Parathyroid adenoma (tissue), 2 donors: ENCODE results near the gene CNTN4.

Experiments
- H2AFZ ChIP-seq: fragments of 300-600 bp; sonication (generic); one replicate; pipeline ENCODE4 v1.7.0; 2017; ENCODE audit warnings: antibody characterized with exemption, mild to moderate bottlenecking
- H3K27ac ChIP-seq: fragments of 300-600 bp; sonication (generic); one replicate; pipeline ENCODE4 v1.7.0; 2017
- H3K27me3 ChIP-seq: fragments of 300-600 bp; sonication (generic); one replicate; pipeline ENCODE4 v1.7.0; 2017; ENCODE audit warnings: low read length; ENCODE audit not compliant: control insufficient read depth, insufficient read depth
- H3K36me3 ChIP-seq: fragments of 300-600 bp; sonication (generic); one replicate; pipeline ENCODE4 v1.7.0; 2017; ENCODE audit warnings: low read length; ENCODE audit not compliant: control insufficient read depth, insufficient read depth
- H3K4me1 ChIP-seq: fragments of 300-600 bp; sonication (generic); one replicate; pipeline ENCODE4 v1.7.0; 2017; ENCODE audit warnings: control low read depth
- H3K4me2 ChIP-seq: fragments of 300-600 bp; sonication (generic); one replicate; pipeline ENCODE4 v1.7.0; 2017; ENCODE audit warnings: low read length
- H3K4me3 ChIP-seq: fragments of 300-600 bp; sonication (generic); one replicate; pipeline ENCODE4 v1.7.0; 2017; ENCODE audit warnings: low read depth, low read length
- H3K79me2 ChIP-seq: fragments of 300-600 bp; sonication (generic); one replicate; pipeline ENCODE4 v1.7.0; 2017; ENCODE audit warnings: control low read depth
- H3K9ac ChIP-seq: fragments of 300-600 bp; sonication (generic); one replicate; pipeline ENCODE4 v1.7.0; 2017; ENCODE audit warnings: mild to moderate bottlenecking
- H3K9me3 ChIP-seq: fragments of 300-600 bp; sonication (generic); one replicate; pipeline ENCODE4 v1.7.0; 2017; ENCODE audit warnings: low read length; ENCODE audit not compliant: control insufficient read depth
- CTCF ChIP-seq: fragments of 300-600 bp; sonication (generic); IDR thresholded peaks from one replicate; pipeline ENCODE4 v1.7.0; 2017; ENCODE audit warnings: antibody characterized with exemption, mild to moderate bottlenecking
- donor health status: primary hyperparathyroidism.

The CNTN4 gene

GRCh38 chr3:2923390-2923789, 824.7 kb downstream of the CNTN4 start:
- H3K27me3 ChIP-seq = no peaks in the 10 kb centered on the region
- peak overlapping the region; percentile 9 for H2AFZ ChIP-seq
- H3K79me2 ChIP-seq = no peaks in the 10 kb centered on the region
- TF ChIP-seq CTCF = no peak
- H3K4me1 ChIP-seq = peaks cover 26% of the 10 kb centered on the region
- H3K36me3 ChIP-seq = no peaks in the 10 kb centered on the region
- H3K4me3 ChIP-seq = no peak overlapping the region
- H3K27ac ChIP-seq = no peak overlapping the region
- no peak overlapping the region for H3K9ac ChIP-seq
- no peaks in the 10 kb centered on the region for H3K9me3 ChIP-seq
- no peak overlapping the region for H3K4me2 ChIP-seq

- no peak for TF ChIP-seq CTCF
- H3K27ac ChIP-seq = no peak overlapping the region
- no peak overlapping the region for H3K9ac ChIP-seq
- H3K9me3 ChIP-seq = no peaks in the 10 kb centered on the region
- peaks cover 23% of the 10 kb centered on the region for H3K4me1 ChIP-seq
- no peaks in the 10 kb centered on the region for H3K79me2 ChIP-seq
- H3K36me3 ChIP-seq = no peaks in the 10 kb centered on the region
- H2AFZ ChIP-seq = no peak overlapping the region
- H3K4me2 ChIP-seq = no peak overlapping the region
- H3K27me3 ChIP-seq = no peaks in the 10 kb centered on the region
- H3K4me3 ChIP-seq = no peak overlapping the region
Observed at GRCh38 chr3:2927259-2927658, 828.6 kb downstream of the CNTN4 start.

DNA sequence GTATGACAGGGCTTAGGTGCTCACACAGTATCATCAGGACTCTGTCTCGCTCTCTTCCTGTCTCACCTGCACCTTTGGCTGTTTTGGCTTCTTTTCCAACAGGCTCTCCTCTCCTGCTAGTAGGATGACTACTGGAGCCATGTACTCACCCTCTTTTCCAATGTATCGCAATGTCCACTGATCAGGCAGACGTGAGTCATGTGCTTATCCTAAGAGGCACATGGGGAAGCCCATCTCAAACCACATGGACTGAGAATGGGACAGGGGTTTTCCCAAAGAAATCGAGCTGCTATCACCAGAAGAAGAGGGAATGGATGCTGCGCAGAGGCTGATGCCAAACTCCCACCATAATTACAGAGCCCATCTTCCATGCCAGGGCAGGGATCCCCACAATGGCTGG, 830.9 kb downstream of the CNTN4 start:
- Histone ChIP-seq H3K27ac (no peak overlapping the region), H3K79me2 (no peaks in the 10 kb centered on the region), H3K4me1 (peaks cover 18% of the 10 kb centered on the region), H2AFZ (no peak overlapping the region), H3K36me3 (no peaks in the 10 kb centered on the region), H3K4me2 (no peak overlapping the region), H3K4me3 (no peak overlapping the region), H3K27me3 (no peaks in the 10 kb centered on the region), H3K9me3 (no peaks in the 10 kb centered on the region), H3K9ac (no peak overlapping the region)
- TF ChIP-seq CTCF = no peak

DNA sequence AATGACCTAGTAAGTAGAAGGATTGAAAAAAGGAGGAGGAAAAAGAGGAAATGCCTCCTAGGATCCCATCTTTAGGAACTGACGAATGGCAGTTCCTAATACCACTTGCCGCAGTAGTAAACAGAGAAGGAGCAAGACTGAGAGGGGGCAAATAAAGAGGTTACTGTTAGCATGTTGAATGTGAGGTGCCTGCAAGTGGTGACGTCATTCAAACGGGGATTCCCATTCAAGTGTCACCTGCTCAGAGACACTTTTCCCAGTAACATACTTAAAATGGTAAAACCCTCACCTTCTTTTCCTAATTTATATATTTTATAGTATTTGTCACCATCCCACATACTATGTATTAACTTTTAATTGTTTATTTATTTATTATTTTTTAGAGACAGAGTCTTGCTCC, 832.6 kb downstream of the CNTN4 start:
- H3K9me3 ChIP-seq = no peaks in the 10 kb centered on the region
- H3K4me2 ChIP-seq = no peak overlapping the region
- H3K36me3 ChIP-seq = no peaks in the 10 kb centered on the region
- no peak overlapping the region for H3K9ac ChIP-seq
- H3K27ac ChIP-seq = no peak overlapping the region
- H3K79me2 ChIP-seq = no peaks in the 10 kb centered on the region
- H3K4me1 ChIP-seq = peaks cover 9% of the 10 kb centered on the region
- no peaks in the 10 kb centered on the region for H3K27me3 ChIP-seq
- no peak for TF ChIP-seq CTCF
- H3K4me3 ChIP-seq = no peak overlapping the region
- no peak overlapping the region for H2AFZ ChIP-seq

- H3K27ac ChIP-seq = no peak overlapping the region
Observed at GRCh38 chr3:2934541-2934940, 835.9 kb downstream of the CNTN4 start.

More at GRCh38 chr3:2934541-2934940, 835.9 kb downstream of the CNTN4 start:
- H3K79me2 ChIP-seq = no peaks in the 10 kb centered on the region
- H3K36me3 ChIP-seq = no peaks in the 10 kb centered on the region
- no peak overlapping the region for H2AFZ ChIP-seq
- H3K27me3 ChIP-seq = no peaks in the 10 kb centered on the region
- H3K4me2 ChIP-seq = no peak overlapping the region
- no peak for TF ChIP-seq CTCF
- no peak overlapping the region for H3K4me3 ChIP-seq
- no peaks in the 10 kb centered on the region for H3K9me3 ChIP-seq
- no peak overlapping the region for H3K9ac ChIP-seq
- H3K4me1 ChIP-seq = peaks cover 3% of the 10 kb centered on the region
